ENCODE results near the gene ITPA.

DNA sequence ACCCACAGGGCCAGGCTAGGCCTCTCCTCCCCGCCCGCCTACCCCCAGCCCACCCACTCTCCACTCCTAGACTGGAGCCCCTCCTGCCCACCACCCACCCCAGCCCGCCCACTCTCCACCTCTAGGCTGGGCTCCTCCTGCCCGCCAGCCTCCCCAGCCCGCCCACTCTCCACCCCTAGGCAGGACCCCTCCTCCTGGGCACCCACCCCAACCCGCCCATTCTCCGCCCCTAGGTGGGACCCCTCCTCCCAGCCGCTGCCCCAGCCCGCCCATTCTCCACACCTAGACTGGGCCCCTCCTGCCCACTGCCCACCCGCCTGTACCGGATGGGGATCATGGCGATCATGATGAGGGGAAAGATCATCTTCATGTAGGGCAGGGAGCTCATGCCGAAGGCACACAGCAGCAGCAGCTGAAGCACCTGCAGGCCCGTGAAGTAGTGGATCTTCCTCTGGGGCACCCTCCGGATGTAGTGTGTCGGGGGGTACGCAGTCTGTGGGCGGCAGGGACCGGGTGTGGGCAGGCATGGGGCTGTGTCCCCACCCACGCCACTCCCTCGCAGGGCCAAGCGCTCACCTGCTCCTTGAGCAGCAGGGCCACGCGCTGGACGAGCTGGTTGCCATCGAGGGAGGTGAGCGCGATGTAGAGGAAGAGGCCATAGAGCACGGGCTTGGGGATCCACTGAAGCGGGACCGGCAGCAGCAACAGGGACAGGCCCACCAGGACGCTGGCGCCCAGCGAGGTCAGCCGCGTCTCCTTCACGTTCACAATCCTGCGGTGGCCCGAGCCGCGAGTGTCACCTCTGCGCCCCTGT is 18.8 kb downstream of the ITPA start:
- TF ChIP-seq, protein P1, sequence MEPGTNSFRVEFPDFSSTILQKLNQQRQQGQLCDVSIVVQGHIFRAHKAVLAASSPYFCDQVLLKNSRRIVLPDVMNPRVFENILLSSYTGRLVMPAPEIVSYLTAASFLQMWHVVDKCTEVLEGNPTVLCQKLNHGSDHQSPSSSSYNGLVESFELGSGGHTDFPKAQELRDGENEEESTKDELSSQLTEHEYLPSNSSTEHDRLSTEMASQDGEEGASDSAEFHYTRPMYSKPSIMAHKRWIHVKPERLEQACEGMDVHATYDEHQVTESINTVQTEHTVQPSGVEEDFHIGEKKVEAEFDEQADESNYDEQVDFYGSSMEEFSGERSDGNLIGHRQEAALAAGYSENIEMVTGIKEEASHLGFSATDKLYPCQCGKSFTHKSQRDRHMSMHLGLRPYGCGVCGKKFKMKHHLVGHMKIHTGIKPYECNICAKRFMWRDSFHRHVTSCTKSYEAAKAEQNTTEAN (CRISPR knock-in tag; conservative IDR thresholded peaks at IDR 0.05) = no peak
- TF ChIP-seq MAZ (IDR thresholded peaks at IDR 0.05; ENCODE audit: borderline replicate concordance, low read depth, low read length) (no peak), MAZ (CRISPR knock-in tag; IDR thresholded peaks at IDR 0.05; ENCODE audit: low read depth) (no peak), ZNF12 (CRISPR knock-in tag; IDR thresholded peaks at IDR 0.05) (no peak), ZNF441 (CRISPR knock-in tag; IDR thresholded peaks at IDR 0.05; ENCODE audit: borderline replicate concordance) (no peak), ZFX (CRISPR knock-in tag; IDR thresholded peaks at IDR 0.05; ENCODE audit: low read depth) (no peak), YY1 (IDR thresholded peaks at IDR 0.05; ENCODE audit: insufficient read depth, insufficient replicate concordance, low read depth, low read length) (no peak), ZNF552 (CRISPR knock-in tag; IDR thresholded peaks at IDR 0.05; ENCODE audit: borderline replicate concordance) (no peak), POLR2A (IDR thresholded peaks at IDR 0.05; ENCODE audit: insufficient read depth in 1 of 2, low read depth in 2 of 2, low read length in 2 of 2) (no peak), POLR2AphosphoS5 (IDR thresholded peaks at IDR 0.05; ENCODE audit: low read depth, low read length) (no peak), KLF15 (CRISPR knock-in tag; IDR thresholded peaks at IDR 0.05; ENCODE audit: borderline replicate concordance) (no peak)
- TF ChIP-seq, protein P2, sequence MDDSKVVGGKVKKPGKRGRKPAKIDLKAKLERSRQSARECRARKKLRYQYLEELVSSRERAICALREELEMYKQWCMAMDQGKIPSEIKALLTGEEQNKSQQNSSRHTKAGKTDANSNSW (CRISPR knock-in tag; IDR thresholded peaks at IDR 0.05; ENCODE audit: borderline replicate concordance) = no peak
- TF ChIP-seq, protein P3, sequence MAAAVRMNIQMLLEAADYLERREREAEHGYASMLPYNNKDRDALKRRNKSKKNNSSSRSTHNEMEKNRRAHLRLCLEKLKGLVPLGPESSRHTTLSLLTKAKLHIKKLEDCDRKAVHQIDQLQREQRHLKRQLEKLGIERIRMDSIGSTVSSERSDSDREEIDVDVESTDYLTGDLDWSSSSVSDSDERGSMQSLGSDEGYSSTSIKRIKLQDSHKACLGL (CRISPR knock-in tag; IDR thresholded peaks at IDR 0.05) = no peak
- TF ChIP-seq, protein P4, sequence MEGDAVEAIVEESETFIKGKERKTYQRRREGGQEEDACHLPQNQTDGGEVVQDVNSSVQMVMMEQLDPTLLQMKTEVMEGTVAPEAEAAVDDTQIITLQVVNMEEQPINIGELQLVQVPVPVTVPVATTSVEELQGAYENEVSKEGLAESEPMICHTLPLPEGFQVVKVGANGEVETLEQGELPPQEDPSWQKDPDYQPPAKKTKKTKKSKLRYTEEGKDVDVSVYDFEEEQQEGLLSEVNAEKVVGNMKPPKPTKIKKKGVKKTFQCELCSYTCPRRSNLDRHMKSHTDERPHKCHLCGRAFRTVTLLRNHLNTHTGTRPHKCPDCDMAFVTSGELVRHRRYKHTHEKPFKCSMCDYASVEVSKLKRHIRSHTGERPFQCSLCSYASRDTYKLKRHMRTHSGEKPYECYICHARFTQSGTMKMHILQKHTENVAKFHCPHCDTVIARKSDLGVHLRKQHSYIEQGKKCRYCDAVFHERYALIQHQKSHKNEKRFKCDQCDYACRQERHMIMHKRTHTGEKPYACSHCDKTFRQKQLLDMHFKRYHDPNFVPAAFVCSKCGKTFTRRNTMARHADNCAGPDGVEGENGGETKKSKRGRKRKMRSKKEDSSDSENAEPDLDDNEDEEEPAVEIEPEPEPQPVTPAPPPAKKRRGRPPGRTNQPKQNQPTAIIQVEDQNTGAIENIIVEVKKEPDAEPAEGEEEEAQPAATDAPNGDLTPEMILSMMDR (CRISPR knock-in tag; IDR thresholded peaks at IDR 0.05) = no peak
- TF ChIP-seq, protein P5, sequence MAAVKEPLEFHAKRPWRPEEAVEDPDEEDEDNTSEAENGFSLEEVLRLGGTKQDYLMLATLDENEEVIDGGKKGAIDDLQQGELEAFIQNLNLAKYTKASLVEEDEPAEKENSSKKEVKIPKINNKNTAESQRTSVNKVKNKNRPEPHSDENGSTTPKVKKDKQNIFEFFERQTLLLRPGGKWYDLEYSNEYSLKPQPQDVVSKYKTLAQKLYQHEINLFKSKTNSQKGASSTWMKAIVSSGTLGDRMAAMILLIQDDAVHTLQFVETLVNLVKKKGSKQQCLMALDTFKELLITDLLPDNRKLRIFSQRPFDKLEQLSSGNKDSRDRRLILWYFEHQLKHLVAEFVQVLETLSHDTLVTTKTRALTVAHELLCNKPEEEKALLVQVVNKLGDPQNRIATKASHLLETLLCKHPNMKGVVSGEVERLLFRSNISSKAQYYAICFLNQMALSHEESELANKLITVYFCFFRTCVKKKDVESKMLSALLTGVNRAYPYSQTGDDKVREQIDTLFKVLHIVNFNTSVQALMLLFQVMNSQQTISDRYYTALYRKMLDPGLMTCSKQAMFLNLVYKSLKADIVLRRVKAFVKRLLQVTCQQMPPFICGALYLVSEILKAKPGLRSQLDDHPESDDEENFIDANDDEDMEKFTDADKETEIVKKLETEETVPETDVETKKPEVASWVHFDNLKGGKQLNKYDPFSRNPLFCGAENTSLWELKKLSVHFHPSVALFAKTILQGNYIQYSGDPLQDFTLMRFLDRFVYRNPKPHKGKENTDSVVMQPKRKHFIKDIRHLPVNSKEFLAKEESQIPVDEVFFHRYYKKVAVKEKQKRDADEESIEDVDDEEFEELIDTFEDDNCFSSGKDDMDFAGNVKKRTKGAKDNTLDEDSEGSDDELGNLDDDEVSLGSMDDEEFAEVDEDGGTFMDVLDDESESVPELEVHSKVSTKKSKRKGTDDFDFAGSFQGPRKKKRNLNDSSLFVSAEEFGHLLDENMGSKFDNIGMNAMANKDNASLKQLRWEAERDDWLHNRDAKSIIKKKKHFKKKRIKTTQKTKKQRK (IDR thresholded peaks at IDR 0.05; ENCODE audit: low read length) = no peak

Data from HepG2 (cell line).